ENCODE measurements around the gene GIT2. TPM values are rescaled to one million over a fixed set of nuclear protein-coding genes. Genes with fewer than 3 reads are reported as not detected.
"Not testable (repeated sequence)": the region's sequence is repeated elsewhere in the genome, so short reads cannot be mapped to it uniquely, and the experiment has no call there.

GIT2 gene
- total RNA-seq, 1 donor from 2014 or later: 57.6 TPM

DNA sequence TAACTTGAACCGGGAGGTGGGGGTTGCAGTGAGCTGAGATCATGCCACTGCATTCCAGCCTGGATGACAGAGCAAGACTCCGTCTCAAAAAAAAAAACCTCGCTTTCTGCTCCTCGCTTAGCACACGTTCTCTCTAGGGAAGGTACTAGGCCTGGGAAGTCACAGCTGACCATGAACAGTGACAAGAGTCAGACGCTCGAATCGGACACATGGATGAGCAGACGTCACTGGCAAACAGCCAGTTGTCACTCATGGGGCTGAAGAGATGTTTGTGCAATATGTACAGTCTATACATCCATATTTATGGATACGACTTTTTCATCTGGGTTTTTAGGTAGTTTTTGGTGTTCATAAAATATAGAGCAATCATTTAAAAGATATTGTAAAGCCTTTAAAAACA lies 76.7 kb downstream of the GIT2 start:
- DNase-seq: peak; percentile 61

DNA sequence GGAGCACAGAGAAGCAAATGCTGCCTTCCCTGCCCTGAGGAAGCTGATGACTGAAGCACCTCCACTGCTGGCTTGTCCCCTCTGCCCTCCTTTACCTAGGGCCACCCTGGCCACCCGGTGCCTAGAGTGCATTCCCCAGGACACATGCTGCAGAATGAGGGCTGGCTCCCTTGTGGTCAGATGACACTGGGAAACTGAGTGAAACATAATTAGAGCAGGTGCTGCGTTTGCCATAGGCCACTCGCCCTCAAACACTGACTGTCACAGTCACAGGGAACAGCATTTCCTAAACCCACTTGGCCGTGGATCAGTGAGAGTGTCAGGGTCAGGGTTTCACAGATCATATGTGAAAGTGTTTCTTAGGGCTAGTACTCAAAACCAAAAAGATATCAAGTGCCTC lies 80.1 kb downstream of the GIT2 start:
- no peak for DNase-seq

DNA sequence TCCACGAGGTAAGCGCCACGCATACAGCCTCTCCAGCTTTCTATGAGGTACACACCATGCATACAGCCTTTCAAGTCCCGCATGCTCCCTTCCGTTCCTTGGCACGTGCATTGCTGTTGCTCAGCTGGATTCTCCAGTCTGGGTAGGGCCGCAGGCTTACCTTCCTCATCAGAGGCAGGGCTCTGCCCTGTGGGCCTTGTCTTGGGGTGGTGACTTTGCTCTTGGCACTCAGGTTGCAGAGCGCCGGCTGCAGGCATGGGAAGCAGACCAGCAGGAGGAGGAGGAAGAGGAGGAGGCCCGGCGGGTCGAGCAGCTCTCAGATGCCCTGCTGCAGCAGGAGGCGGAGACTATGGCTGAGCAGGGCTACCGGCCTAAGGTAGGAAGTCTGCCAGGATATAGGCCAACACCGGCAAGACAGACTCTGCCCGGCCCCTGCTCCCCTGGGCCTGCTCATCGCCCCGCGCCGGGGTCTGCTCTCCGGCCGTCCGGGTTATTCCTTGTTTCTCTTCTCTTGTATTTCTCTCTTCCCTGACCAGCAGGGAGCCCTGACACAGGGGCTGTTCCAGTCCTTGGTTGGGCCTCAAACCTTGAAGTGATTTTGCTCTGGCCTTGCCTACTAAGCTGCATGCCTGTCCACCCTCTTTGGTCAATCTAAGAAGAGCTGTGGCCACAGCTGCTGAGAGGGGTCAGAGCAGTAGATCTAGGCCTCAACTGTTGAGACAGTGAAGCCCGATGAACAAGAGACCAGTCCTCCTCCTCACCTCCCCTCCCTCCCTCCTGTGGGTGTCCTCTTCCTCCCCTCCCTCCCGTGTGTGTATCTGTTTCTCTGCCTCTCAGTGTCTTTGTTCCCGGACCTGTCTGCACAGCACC lies 80.8 kb downstream of the GIT2 start:
- DNase-seq: no peak

DNA sequence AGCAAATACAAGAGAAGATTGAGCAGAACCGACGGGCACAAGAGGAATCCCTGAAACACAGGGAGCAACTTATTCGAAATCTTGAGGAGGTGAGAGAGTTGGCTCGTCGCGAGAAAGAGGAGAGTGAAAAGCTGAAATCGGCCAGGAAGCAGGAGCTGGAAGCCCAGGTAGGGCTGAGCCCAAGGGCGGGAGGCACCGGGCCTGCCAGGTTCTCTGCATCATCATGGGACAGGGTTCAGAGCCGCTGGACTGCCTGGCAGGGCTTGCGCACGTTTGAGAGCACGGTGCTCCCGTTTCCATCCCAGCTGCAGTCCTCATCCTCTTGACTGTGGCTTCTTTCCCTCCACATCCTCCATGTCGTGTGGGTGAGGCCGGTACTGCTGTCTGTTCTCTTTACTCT lies 81.7 kb downstream of the GIT2 start:
- DNase-seq: no peak

DNA sequence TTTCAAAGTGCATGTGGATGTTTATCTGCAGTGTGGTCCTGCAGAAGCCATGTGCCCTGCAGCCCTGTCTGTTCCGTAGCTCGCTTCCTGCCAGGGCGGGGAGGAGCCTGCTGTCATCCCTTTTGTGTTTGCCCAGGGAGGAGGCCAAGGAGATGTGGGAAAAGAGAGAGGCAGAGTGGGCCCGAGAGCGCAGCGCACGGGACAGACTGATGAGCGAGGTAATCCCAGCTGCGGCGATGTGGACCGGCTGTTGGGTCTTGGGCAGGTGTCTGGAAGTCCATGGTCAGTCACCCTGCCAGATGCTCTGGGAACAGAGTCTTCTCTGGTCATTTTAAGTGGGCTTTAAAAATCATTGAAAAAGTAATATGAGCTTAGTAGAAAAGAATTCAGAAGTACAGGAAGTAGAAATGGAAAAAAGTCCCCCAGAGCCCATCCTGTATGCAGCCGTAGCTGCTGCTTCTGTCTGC lies 83.3 kb downstream of the GIT2 start:
- peak; percentile 79 for DNase-seq

DNA sequence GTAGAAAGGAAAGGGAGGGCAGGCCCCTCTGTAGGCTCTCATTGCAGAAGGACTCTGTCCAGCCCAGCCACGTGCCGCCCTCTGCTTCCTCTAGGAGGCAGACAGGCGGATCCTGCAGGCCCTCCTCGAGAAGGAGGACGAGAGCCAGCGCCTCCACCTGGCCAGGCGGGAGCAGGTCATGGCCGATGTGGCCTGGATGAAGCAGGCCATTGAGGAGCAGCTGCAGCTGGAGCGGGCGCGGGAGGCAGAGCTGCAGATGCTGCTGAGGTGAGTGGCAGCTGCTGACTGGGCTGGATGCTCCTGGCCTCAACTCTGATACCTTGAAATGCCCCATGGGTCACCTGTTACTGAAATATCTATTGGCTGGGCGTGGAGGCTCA lies 85.2 kb downstream of the GIT2 start:
- no peak for DNase-seq

DNA sequence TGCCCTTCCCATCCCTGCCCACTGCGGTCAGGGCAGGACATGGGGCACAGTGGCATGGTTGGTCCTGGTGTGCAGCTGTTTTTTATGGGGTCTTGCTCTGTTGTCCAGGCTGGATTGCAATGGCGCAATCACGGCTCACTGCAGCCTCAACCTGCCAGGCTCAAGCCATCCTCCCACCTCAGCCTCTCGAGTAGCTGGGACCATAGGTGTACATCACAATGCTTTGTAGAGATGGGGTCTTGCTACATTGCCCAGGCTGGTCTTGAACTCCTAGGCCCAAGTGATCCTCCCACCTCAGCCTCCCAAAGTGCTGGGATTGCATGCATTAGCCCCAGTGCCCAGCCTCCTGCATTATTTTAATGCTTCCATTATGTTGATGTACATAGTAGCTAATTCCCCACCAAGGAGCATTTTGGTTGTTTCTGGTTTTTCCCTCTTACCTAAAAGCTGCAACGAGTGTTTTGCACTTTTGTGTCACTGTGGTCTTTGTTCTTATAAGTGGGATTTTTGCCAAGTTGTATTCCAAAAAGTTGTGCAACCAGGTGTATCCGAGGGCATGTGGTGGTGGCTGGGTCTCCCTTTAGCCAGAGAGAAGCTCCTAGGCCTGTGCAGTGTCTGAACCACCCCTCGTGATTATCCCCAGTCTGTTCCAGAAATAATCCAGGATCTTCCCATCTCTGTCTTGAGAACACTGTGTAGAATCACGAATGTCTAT lies 85.8 kb downstream of the GIT2 start:
- no peak for DNase-seq

DNA sequence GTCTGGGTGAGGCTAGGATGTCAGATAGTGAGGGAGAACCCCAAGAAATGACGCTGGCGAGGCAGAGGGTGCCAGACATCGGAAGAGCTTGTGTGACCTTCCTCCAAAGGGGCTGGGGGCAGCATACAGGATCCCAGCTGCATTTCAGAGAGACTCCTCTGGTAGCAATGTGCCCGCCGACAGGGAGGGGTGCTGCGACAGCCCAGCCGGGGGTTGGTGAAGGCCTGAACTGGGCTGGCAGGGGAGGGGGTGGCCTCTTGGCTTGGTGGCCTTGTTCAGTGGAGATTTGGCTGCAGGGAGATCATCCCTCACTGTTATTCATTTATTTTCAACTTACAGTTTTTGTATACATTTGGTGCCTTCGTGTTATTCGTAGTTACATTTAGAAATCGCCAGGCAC lies 90.9 kb downstream of the GIT2 start:
- DNase-seq: no peak

DNA sequence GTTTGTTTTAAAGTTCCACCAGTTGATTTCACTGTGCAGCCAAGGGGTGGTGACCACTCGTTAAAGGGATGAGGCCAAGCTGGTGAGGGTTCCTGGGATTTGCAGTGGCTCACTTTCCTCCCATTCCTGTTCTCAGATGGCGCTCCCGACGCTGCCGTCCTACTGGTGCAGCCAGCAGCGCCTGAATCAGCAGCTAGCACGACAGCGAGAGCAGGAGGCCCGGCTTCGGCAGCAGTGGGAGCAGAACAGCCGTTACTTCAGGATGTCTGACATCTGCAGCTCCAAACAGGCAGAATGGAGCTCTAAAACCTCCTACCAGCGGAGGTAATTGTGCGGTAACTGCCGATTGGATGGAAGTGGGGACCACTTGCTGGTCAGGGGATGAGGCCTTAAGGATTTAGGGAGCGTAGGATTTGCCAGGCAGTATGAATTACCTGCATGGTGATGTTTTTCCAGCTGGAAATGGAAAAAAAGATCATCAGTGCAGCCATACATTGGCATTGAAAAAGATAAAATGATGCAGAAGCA lies 93.2 kb downstream of the GIT2 start:
- no peak for DNase-seq

DNA sequence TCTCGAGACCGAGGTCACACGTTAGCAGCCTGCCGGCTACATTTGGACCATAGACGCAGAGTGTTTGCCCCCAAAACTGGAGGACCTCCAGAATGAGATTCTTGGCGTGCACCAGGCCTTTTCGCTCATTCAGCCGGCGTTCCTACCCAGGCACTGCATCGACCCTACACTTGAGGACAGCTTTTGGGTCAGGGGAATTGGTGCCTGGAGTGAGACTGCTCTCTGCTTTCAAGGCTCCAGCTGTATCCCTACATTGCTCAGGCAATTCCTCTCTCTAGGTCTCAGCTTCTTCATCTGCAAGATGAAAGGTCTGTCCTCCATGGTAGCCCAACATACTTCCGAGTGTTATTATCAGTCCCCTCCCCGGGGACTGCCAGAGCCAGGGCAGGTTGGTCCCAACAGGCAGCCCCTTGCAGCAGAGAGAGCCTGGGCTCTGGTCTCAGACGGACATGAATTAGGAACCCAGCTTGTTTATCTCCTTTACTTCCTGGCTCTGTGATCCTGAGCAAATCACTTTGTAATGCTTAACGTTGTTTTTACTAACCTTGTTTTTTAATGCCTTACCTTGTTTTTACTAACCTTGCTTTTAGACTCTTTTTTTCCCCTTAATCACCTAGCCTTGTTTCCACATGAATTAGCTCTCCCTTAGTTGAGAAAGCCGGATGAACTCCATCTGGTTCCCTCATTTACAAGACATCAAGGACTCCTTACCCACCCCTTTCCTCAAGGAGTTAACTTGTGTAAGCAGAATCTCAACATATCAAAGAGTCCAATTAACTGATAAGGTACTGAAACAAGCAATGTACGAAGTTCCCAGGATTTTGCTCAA lies 95.2 kb downstream of the GIT2 start:
- DNase-seq: no peak

DNA sequence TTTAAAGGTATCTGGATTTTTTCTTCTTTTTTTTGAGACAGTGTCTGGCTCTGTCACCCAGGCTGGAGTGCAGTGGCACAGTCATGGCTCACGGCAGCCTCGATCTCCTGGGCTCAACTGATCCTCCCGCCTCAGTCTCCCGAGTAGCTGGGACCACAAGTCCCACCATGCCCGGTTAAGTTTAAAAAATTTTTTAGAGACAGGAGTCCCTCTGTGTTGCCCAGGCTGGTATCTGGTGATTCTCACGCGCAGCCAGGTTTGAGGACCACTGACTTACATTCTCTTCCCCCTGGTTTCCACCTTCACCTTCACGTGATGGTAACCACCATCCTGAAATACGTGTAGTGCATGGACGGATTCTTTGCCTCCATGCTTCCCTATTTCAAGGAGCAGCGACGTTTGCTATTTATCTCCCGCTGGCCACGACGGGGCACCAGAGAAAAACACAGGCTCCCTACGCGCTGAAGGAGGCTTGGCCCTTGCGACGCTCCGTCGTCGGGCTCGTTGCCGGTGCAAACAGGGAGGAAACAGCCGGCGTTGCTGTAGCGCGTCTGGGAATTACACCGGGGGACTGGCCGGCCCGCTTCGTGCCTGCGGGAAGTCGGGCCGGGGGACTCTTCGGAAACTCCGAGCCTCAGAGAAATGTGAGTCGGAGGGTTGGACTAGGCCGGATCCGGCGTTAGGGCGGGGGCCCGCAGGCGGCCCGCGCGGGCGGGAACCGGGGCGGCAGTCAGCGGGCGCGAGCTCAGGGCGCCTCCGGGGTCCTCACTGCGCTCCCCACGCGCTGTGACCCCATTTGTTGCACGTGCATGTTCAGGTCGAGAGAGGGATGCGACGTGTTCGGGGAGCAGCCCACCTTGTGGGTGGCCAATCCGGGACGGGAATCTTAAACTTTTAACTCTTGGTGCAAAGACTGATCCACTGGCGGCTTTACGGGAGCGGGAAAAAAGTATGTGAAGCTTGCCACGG lies 96.1 kb downstream of the GIT2 start, which contains the start of gene TCHP:
Gene TCHP, plus strand, starts transcription at position 492 of the 969 bp plus-strand sequence. CDS start 2,753 bp downstream, outside the sequence.
- DNase-seq: peak; percentile 96

DNA sequence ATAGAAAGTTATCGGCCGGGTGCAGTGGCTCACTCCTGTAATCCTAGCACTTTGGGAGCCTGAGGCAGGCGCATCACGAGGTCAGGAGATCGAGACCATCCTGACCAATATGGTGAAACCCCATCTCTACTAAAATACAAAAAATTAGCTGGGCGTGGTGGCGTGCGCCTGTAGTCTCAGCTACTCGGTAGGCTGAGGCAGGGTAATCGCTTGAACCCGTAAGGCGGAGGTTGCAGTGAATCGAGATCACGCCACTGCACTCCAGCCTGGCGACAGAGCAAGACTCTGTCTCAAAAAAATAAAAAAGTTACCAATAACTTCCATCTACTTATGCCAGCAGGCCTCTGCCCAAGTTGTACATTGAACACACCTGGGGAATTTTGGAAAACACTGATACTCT lies 96.8 kb downstream of the GIT2 start:
- DNase-seq: not testable (repeated sequence)

DNA sequence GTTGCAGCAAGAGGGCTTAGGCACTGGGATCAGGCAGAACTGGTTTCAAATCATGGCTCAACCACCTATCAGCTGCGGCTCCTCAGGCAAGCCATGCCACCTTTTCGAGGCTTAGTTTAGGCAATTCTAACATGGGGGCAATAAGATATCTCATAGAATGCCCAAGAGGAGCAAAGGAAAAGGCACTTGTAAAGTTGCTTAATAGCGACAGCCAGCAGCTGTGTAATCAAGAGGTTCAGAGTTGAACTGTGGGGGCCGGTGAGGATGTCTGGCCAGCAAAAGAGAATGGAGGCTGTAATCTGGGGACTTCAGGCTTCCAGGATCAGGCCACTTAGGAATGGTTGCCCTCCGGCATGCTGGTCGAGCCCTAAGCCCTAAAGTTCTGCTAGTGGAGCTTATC lies 99.1 kb downstream of the GIT2 start:
- no peak for DNase-seq

DNA sequence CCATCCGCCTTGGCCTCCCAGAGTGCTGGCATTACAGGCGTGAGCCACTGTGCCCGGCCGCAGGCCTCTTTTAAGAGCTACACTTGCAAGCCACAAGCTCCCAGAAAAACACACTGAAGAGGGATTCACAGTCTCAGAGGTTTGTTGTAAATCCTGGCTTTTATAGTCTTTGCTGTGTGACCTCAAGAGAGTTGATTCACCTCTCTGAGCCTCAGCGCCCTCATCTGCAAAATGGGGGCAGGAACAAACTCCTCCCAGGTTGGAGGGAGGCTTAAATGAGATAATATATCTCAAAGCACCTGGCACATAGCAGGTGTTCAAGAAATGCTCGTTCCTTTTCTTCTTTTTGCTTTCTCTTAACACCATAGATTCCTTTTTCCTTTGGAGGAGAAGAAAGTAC lies 100.0 kb downstream of the GIT2 start:
- no peak for DNase-seq

DNA sequence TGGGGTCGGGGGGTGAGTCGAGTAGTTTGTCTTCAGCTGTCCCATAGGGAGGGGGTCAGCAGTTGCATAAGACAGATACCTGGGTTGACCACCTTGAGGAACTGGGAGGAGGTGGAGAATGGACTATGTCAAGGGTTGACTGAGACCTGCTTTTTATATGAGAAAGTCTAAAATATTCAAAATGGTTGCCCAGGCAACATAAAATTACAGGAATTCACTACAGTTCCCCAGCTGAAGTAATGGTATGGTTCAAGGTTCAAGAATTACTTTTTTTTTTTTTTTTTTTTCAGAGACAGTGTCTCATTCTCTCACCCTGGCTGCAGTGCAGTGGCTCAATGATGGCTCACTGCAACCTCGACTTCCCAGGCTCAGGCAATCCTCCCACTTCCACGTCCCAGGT lies 101.2 kb downstream of the GIT2 start:
- DNase-seq: no peak

DNA sequence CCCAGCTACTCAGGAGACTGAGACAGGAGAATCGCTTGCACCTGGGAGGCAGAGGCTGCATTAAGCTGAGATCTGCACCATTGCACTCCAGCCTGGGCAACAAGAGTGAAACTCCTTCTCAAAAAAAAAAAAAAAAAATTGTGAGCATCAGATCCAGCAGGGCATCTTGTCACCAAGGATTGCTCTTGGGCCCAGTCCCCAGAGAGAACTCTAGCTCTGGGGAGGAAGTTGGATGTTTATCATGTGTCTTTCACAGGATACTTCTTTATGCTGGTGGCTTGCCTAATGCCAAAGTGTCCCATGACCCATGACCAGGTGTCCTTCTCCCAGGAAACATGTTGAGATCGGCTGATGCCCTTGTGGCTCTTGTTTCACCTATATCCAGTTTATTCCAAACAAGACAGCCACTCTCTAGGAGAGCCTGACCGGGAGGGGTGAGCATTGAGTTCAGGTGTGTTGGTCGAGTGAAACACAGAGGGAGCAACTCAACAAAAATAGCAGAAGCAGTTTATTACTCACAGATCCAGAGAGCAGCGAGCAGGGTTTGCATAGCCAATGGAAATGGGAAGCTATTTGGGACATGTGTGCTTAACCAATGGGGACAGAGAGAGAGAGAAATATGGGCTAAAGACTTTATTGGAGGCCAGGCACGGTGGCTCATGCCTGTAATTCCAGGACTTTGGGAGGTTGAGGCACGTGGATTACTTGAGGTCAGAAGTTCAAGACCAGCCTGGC lies 102.7 kb downstream of the GIT2 start:
- no peak for DNase-seq

DNA sequence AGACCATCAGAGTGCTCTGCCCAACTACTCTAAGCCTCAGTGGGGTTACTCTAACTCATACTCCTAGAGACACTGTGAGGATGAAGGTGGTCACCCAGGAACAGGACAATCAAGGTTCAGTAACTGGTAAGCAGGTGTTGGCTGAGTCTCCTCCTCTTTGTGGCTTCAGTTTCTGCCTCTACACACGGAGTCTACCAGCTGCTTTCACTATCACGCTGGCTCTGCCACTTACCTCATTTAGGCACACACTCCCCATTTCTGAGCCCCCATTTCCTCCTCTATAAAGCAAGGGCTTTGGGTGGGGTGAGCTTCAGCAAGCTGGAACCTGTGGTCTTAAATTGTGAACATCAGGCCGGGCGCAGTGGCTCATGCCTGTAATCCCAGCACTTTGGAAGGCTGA lies 103.4 kb downstream of the GIT2 start:
- DNase-seq: no peak

DNA sequence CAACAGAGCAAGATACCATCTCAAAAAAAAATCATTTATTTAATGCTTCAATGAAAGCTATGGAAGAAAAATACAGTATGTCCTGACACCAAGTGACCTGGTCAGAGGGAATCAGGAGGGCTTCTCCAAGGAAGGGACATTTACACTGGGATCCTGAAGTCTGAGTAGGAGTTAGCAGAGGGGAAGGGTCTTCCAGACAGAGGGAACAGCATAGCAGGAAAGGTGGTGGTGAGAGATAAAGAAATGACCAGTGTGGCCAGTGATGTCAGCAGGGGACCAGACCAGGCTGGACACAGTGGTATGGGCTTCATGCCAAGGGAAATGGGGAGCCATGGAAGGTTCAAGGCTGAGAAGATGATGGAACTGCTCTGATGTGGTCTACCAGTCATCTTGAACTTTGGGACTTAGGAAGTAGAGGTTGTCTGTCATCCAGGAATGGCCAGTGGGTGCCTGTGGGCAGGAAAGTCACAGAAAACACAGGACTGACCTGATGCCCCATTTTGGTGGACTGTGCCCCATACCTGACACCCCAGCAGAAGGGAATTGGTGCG lies 103.9 kb downstream of the GIT2 start:
- no peak for DNase-seq

DNA sequence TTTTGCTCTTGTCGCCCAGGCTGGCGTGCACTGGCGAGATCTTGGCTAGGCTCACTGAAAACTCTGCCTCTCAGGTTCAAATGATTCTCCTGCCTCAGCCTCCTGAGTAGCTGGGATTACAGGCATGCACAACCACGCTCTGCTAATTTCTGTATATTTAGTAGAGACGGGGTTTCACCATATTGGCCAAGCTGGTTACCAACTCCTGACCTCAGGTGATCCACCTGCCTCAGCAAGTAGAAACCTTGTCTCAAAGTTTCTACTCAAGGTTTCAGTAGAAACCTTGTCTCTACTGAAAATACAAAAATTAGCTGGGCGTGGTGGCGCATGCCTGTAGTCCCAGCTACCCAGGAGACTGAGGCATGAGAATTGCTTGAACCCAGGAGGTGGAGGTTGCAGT lies 104.4 kb downstream of the GIT2 start:
- not testable (repeated sequence) for DNase-seq

DNA sequence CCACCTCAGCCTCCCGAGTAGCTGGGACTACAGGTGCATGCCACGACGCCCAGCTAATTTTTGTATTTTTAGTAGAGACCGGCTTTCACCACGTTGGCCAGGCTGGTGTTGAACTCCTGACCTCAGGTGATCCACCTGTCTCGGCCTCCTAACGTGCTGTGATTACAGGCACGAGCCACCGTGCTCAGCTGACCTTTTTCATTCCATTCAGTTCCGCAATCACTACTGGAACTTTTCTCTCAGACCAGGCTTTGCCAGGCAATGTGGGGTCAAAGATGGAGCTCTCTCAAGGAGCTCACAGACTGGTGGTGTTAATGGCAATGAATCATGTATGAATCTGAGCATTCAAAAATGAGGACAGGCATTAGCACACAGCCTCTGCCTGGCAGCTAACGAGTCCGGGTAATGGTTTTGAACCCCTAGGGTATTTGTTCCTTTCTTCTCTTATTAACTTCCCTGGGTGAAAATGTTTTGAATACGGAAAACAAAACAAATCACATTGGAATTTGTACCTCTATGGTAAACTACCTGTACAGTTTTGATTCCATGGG lies 105.5 kb downstream of the GIT2 start:
- DNase-seq: no peak
